AG08395 (cell line): Measurements from ENCODE around the gene MYOF.
A peak's percentile ranks its signal among the peaks of the same experiment; 100 is the strongest.
"Not testable (repeated sequence)": the region's sequence is repeated elsewhere in the genome, so short reads cannot be mapped to it uniquely, and the experiment has no call there.

Experiments
- DNase-seq: peaks from one replicate; pipeline ENCODE4 v3.0.0; 2012; ENCODE audit warnings: mixed read lengths, low spot score

Gene MYOF

DNA sequence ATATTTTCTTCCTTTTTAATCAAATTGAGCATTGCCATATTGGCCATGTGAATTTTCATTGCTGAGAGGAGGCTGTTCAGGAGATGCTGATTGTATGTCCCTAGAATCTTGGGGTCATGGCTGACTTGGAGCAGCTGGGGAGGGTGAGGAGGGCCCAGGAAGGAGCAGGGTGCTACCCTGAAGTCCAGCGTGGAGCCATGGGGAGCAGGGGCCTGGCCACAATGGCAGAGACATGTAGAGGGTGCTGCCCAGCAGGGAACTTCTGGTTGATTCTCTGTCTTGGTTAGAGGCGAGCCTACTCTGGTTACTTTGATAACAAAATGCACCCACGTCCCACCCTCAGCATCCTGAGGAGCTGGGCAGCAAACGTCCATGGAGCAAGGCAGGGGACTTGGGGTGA, 186.0 kb downstream of the MYOF start:
- no peak for DNase-seq

DNA sequence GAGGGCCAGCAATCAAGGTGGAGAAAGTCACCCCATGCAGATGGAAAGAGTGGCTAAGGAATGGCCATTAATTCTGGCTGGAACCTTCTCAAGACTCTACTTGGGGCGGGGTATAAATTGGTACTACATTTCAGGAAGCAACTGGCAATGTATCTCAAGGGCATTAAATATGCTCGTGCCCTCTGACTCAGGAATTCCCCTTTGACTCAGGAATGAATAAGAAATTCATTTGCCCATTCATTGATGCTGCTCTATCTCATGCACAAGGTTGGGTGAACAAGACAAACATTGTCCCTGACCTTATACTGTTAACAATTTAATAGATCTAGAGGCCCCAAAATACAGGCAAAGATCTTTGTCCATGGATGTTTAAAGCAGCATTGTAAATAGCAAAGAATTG, 188.1 kb downstream of the MYOF start:
- DNase-seq = no peak

DNA sequence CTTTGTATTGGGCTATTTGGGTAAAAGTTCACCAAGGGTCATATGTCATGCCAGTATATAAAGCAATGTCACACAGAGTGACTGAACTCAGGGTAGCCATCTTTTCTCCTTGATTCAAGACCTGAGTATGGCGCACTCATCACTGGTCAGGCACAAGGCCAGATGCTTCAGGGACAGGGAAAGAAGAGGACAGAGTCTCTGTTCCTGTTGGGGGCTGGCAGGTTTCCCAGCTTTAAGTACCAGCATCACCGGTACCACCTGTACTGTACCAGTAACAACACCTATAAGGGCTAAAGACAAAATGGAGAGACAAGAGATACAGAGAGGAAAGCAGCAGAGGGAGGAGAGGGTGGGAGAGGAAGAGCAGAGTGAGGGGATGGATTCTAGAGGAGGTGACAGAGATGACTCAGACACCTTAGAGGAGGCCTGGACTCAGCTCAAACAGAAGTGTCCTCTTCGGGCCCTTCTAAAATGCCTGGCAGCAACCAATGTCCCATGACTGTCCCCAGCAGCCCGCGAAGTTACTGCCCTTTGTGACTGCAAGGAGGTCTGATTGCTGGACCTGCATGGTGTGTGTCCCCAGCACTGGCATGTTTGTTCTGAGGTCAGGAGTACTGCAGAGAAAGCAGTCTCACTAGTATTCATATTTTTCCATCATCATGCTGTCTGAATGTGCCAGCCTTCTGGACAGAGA, 191.3 kb downstream of the MYOF start:
- no peak for DNase-seq

DNA sequence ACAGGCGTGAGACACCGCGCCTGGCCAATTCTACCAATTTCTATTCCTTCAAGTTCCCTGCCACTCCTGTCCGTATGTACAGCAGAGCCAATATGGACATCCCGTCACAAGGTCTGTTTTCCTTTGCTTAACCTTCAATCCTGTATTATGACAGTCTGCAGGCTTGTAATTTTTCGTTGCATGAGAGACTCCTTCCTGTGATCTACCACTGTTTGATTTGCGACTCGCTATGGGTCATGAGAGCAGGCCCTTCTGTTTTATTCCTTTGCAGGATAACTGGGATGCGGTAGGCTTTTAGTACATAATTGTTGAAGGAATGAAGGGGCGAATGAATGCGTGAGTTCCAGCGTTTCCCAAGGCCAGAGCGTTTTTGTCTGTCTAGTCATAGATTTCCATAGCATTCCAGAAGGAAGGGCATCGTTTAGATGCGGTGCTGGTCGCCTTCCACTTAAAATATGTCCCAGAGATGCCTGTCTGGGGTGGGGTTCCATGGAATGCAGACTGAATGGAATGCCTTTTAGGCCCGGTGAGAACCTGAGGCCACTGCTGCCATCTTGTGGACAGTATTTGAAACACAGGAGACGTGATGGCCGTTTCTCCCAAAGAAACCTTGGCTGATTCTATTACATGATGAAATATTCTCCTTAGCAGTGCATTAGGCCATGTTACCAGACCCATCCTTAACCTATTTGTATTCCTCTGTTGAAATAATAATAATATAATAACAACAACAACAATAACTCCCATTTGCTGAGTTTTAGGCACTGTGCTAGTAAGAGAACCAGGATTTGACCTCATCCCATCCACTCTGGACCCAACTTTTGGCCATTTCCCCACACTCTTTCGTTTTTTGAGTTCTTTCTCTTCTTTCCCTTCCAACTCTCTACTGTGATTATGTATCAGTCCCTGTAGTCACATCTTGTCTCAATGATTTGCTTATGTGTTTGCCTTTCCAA, 193.2 kb downstream of the MYOF start:
- peak; percentile 97 for DNase-seq

DNA sequence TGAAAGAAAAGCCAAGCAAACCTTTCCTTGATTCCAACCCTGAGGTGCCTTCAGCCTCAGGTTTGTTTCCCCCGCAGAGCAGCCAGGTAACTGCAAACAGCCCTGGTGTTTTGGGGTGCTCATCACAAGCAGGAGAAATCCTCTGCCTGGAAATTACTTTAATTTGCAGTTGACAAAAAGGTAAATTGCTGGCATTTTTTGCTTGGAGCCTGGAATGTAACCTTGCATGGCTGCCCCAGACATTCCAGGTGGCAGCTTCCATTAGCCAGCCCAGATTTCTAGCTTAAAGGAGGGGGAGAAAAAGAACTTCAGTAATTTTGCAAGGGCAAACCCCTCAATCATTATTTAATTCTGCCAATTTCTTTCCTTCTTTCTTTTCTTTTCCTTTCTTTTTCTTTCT, 194.4 kb downstream of the MYOF start:
- no peak for DNase-seq

DNA sequence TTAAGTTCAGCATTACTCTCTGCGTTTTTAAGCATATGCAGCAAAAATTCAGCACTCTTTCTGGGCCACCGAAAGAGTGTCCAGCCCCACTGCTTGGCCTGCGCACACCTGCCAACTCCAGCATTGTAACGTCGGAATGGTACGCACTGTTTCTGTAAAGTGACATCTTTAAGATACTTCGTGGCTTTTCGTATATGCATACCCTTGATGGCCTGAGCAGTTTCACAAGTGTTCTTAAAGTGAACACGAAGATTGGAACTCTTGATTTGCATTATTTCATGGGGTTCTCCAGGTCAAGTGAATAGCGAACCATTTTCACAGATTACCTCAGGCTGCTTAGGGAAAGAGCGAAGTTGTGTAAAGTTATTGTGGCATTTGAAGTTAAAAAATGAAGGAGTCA, 197.9 kb downstream of the MYOF start:
- DNase-seq = not testable (repeated sequence)

DNA sequence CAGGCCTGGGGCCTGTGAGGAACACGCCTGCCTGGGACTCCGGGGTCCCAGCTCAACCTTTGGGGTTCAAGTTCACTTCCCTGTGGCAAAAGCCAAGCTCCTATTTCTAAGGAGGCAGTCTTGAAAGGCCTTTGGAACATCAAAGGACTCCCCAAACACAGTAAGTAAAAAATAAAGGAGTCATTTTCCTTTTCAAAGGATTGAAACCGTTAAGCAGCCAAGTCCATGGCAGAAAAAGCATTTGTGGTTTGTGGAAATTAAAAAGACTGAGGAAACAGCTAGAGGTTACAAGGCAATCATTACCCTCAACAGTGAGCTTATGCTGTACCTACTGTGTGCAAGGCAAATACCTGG, 200.8 kb downstream of the MYOF start:
- DNase-seq = no peak

DNA sequence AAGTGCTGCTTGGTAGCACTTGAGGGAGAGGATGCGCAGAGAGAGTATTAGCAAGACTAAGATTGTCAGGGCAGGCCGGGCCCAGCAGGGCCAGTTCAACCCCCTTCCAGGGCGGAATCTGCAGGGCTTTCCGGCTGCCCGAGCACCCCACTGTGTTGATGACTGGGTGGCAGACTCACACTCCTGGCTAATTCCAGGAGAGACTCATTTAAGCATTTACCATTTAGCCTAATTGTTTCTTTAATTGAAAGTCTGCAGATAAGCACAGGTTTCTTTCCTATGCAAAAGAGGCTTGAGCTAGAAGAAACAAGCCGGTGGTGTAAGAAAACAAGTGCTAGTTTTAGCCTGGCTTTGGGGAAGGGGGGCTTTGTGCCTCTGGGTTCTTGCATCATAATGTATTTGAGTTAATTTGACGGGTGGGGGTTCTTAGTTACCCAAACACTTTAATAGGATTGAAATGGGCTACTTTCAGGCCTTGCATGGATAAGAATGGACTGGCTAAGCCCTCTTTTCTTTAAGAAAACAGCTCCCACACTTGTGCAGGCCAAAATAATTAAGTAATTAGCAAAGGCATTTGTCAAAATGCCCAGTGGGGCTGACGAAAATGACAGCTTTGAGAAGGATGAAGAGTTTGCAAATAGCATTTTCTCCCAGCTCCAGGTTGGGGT, 201.3 kb downstream of the MYOF start:
- no peak for DNase-seq

DNA sequence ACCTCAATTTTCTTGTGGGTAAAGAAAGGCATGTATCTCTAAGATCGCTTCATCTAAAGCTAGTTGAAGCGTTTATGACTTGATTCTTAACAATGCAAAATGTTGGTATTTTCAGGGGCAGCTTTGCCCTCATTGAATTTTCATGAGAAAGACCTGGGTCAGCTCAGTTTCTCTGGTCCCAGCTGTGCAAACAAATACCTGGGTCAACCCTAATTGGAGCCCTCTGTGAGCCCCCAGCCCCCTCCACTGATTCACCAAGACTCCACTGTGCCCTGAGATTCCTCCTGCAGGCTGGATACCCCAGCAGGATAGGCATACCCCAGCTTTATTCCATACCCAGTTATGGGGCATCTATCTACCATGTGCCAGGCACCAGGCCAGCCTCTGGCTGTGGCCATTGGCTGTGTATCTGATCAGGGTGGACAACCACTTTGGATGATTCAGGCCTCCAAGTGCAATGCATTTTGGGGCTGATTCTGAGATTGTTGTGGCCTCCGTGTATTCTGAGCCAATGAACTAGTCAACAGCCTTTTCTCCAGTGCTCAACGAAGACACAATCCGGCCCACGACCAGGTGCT, 201.9 kb downstream of the MYOF start:
- DNase-seq = no peak

DNA sequence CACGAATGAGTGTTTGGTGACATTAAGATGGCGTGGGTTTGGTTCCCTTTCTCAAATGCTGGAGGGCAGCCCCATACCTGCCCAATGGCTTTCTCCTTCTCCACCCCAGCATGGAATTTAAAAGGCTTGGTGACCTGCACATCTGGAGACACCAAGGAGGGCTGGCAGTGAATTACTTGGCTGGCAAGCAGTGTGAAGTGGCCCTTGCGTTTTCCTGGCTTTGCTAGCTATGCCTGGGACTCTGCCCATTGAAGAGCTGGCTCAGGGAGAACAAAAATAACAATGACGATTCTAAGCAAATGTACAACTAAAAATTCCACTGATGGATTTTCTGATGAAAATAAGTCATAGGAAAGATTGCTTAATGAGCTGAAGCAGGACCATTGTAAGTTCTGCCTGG, 204.8 kb downstream of the MYOF start:
- DNase-seq = no peak

DNA sequence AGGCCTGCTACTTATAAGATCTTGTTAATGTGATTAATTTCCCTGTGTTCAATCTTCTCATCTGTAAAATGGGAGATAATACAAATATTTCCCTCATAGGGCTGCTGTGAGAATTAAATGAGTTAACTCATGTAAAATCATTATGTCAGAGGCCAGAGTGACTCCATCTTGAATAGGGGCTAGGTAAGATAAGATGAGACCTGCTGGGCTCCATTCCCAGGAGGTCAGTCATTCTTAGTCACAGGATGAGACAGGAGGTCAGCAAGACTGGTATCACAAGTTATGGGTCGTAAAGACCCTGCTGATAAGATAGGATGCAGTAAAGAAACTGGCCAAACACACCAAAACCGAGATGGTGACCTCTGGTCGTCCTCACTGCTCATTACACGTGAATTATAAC, 207.7 kb downstream of the MYOF start:
- no peak for DNase-seq

DNA sequence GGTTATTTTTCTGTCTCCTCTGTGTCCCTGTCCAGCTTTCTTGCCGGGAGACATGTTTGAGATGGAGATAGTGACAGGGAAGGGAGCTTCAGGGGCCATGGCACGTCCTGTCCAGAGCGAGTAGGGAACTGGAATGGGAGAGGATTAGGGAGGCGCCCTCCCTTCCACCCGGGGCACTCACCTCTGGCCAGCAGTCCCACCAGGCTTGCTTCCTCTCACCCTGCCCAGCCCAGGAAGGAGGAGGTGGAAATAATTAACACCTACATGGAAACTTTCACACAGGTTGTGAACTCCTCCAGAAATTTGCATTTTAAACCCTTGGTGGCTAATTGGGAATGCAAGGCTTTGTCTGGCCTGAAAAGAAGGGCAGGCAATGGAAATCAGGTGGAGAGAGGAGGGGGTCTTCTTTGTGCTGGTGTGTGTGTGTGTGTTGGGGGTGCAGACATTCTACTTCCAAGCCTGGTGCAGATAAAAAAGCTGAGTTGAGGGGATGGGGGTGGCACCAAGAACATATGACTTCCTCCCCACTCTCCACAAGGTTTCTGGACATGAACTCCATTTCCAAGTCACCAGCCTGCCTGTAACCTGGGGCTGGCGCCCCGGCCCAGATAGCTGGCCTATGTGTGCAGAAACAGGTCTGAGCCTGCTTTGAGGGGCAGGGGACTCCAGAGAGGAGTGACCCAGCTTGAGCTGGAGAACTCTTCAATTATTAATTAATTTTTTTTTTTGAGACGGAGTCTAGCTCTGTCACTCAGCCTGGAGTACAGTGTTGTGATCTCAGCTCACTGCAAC, 209.1 kb downstream of the MYOF start:
- DNase-seq = no peak

DNA sequence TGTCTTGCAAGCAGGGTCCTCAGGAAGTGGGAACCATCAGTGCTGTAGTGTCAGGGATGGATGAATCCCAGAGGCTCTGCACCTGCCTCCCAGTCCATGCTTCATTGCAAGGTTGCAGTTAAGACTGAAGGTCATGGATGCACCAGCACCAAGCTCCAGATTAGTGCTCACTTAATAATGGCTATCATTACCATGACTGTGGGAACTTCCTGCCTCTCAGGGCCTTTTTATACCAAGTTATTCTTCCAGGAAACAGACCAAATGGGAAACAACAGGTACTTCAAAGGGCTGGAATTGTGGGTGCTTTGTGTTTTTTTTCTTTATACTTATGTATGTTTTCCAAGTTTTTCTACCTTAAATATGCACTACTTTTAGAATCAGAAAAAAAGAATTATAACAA, 210.8 kb downstream of the MYOF start:
- no peak for DNase-seq

DNA sequence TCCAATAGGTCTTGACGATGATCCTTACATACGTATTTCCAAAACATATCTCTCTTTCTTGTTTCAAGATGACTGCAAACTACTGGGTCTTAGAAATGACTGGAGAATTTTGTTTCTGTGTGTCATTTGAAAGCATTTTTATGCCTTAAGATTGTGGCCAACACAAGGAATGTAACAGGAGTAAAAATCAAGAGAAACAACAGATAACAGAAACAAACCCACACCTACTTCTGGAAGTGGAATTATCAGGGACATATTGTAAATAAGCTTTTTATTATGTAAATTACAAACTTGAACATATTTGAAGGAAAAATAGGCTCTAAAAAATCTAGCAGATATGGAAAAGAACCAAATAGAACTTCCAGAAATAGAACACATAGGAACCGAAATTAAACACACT, 212.9 kb downstream of the MYOF start:
- no peak for DNase-seq

DNA sequence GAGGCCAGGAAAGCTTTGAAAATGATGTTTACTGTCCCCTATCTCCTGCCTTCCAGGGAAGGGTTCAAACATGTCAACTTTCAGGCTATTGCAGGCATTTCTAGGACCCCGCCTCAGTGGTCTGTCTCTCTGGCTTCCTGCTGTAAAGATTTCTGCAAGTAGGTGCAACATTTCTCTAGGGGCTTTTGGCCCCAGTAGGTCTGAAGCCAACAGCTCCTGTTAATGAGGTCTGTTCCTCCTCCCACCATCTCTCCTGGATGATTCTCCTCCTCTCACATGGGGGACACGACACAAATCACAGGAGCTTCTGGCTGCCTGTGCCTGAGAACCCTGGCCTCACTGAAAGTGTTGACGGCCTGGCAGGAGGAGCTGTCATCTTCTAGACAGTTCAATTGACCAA, 214.1 kb downstream of the MYOF start:
- no peak for DNase-seq

DNA sequence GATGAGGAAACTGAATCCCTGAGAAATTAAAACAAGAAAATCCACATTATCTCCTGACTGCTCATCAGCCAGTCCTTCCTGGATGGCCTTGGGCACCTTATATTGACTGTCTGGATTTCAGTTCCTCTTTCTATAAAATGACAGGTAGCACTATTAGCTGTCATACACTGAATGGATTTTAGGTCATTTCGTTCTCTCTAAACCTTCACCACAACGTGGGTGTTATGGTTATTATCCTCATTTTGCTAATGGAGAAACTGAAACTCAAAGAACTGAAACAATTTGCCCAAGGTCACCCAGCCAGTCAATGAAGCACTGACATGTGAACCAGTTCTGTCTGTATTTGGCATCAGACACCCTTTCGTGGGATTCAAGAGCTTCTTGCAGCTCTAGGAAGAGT, 214.6 kb downstream of the MYOF start:
- no peak for DNase-seq

DNA sequence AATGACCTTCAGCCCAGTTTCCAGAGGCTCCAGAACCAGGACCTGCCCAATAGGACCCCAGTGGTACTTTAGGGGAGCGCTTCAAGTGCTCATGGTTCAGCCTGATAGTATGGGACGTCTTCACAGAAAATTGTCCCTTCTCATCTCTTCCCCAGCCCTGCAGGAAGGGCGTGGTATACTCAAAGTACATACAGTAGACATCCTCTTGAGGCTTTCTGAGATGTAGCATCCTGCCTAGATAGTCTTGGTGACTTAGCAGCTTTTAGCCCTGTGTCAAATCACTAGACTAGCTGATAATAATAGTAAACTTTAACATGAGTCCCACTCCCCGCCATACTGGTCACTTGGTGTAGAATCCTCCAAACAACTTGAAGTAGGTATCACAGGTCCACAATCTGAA, 215.3 kb downstream of the MYOF start:
- no peak for DNase-seq

DNA sequence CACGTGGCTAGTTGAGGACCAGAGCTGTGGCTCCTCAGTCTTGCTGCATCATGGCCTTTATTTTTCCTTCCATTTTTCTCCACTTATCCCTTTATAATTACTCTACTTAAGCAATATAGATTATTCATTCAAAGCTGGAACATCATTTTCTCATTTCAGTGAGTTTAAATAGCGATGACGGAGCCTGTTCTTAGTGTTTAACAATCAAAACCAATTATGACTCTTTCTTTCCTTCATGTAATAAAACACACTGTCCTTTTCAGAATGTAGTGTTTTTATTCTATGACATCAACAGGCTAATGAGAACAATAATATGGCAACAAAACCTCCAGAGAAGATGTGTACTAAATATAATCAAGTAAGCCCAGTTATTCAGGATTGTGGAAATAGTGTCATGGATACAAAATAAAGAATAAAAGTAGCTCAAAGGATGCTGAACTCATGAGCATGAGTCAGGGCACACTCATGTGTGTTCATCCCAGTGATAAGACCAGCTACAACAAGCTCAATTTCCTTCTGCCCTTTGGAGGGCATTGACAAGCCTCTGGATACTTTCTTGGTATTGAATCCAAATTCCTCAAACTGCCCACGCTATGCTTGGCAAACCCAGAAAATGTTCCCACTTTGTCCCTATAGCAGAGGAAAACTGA, 220.0 kb downstream of the MYOF start:
- DNase-seq = peak; percentile 28

DNA sequence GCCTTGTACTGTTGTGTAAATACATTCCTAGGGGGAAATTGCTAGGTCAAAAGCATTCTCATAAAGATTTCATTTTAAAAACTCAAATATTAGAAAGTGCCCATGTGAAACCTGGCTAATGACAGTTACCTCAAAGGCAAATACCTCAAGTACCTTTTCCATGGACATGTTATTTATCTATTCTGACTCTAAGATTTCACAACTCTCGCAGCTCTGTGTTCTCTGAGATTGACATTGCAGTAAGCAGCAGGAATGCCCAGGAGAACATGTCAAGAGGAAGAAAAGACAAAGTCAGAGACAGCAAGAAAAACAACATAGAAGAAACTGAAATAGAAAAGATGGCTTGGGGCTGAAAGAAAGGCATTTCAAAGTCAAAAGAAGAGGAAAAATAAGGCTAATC, 221.0 kb downstream of the MYOF start:
- no peak for DNase-seq

DNA sequence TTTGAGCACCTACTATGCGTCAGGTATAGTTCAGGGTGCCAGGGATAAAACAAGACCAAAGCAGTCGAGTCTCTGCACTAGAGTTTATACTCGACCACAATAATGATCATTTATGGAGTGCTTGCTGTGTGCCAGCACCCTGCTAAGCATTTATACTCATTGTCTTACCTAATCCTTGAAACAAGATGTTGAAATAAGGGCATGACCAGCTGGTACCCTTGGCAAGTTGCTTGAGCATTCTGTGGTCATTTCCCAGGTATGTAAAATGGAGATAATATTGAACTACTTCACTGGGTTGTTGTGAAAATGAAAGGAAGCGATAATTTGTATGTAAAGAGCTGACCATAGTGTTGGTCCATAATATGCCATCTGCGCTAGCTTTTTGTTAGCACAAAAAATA, 223.0 kb downstream of the MYOF start:
- no peak for DNase-seq
